Measurements from ENCODE around the gene CD47. TPM values are rescaled to one million over a fixed set of nuclear protein-coding genes. Genes with fewer than 3 reads are reported as not detected.

The CD47 gene
- total and polyA plus RNA-seq, 2 of the 4 experiments (the other 2 are of a cell fraction), result 45.9 to 52.0 TPM

- ChIA-PET CTCF (no interaction called here), POLR2A (ENCODE audit: unreplicated experiment) (no interaction called here)
- H3K4me2 ChIP-seq (ENCODE audit: low read depth, low read length), result no peak overlapping the region
- peak; percentile 34 for DNase-seq
- WGBS, 2 experiments (ENCODE audit: extremely low coverage in 2 of 2, insufficient read length in 1 of 2), result no CpG with 5 or more reads among the region's 1 CpG
- no peak overlapping the region for H2BK20ac ChIP-seq (ENCODE audit: low read depth, low read length)
- H4K5ac ChIP-seq (ENCODE audit: low read depth, low read length), result no peak overlapping the region
- no peak overlapping the region for H2BK15ac ChIP-seq (ENCODE audit: low read depth, low read length)
- H2AK5ac ChIP-seq (ENCODE audit: low read depth, low read length), result no peak overlapping the region
- no peak overlapping the region for H3K56ac ChIP-seq (ENCODE audit: extremely low read depth, insufficient read depth, low read length)
- no peak overlapping the region for H3K14ac ChIP-seq (replicated peaks; ENCODE audit: low read depth, low read length)
- 0 out of 2 replicates have a peak, but pooled peaks cover 2% of the 10 kb centered on the region for H3K4me1 ChIP-seq (ENCODE audit: control insufficient read depth, insufficient read depth, low read length)
- no peak overlapping the region for H3K18ac ChIP-seq (ENCODE audit: low read depth, low read length)
- H2BK120ac ChIP-seq (ENCODE audit: low read depth, low read length), result no peak overlapping the region
- no peak overlapping the region for H2AFZ ChIP-seq (replicated peaks; ENCODE audit: low read length, poor library complexity)
- intact Hi-C loops (cut with micrococcal nuclease) (no loop called here), dilution Hi-C loops (cut with HindIII; ENCODE audit: low sequenced_read_pairs, unreplicated experiment) (no loop called here), in situ Hi-C loops (cut with MboI; ENCODE audit: low sequenced_read_pairs) (no loop called here)
- no peak overlapping the region for H3K27ac ChIP-seq (ENCODE audit: insufficient read depth, low read length)
- no peak overlapping the region for H3K9ac ChIP-seq (ENCODE audit: low read depth, low read length)
- H3K79me1 ChIP-seq (ENCODE audit: low read depth in 1 of 2, low read length in 2 of 2), result no peaks in the 10 kb centered on the region
- ATAC-seq (ENCODE audit: low read depth), result no peak
- no peak overlapping the region for H3K4ac ChIP-seq (ENCODE audit: low read depth, low read length)
- H2BK5ac ChIP-seq (ENCODE audit: low read depth, low read length, poor library complexity, severe bottlenecking), result no peak overlapping the region
- H4K8ac ChIP-seq (ENCODE audit: low read depth in 2 of 2, low read length in 2 of 2), result no peak overlapping the region
- peaks cover 12% of the 10 kb centered on the region for H3K27me3 ChIP-seq (ENCODE audit: control insufficient read depth, insufficient read depth, low read length)
- no TSS peak for BruUV-seq (replicated peaks)
- peak overlapping the region; percentile 5 for H2AK9ac ChIP-seq (replicated peaks; ENCODE audit: low read depth, low read length, poor library complexity)
- H4K20me1 ChIP-seq (ENCODE audit: insufficient read depth, low read length), result no peaks in the 10 kb centered on the region
- H3K4me3 ChIP-seq (ENCODE audit: insufficient read depth, low read depth, low read length), result no peak overlapping the region
- H3K36me3 ChIP-seq (ENCODE audit: control insufficient read depth, insufficient read depth, low read length), result no peaks in the 10 kb centered on the region
- H3K9me1 ChIP-seq (ENCODE audit: insufficient read depth, low read length), result no peaks in the 10 kb centered on the region
- no peak overlapping the region for H4K91ac ChIP-seq (ENCODE audit: insufficient read depth, low read depth, low read length)
- no peaks in the 10 kb centered on the region for H3K9me3 ChIP-seq (ENCODE audit: control insufficient read depth, insufficient read depth, low read length)
- H3K23ac ChIP-seq (ENCODE audit: low read depth, low read length), result no peak overlapping the region
- TF ChIP-seq MAZ (IDR thresholded peaks at IDR 0.05; ENCODE audit: borderline replicate concordance, low read depth, low read length) (no peak), CEBPB (IDR thresholded peaks at IDR 0.05; ENCODE audit: low read depth, low read length) (peak; percentile 37; the same call in 1 of the 2 replicates)
Measured at GRCh38 chr3:108001457-108001856, 89.4 kb downstream of the CD47 start.

All from IMR-90 (cell line).